GM20431 (cell line): Measurements from ENCODE around the gene STYXL1.
"Not testable (repeated sequence)": the region's sequence is repeated elsewhere in the genome, so short reads cannot be mapped to it uniquely, and the experiment has no call there.

Experiments
- in situ Hi-C: fragments of 300-500 bp; cut with MseI, MboI; formaldehyde crosslinking; loops from one replicate; pipeline ENCODE4 v1.15.0; 2020; ENCODE audit warnings: low sequenced_read_pairs; ENCODE audit not compliant: unreplicated experiment

Gene STYXL1

GRCh38 chr7:76044375-76044865 lies 3.4 kb downstream of the STYXL1 start:
- in situ Hi-C loops = no loop called here

GRCh38 chr7:76040126-76040525 lies 7.7 kb downstream of the STYXL1 start:
- in situ Hi-C loops = no loop called here

- in situ Hi-C loops = no loop called here
Observed at GRCh38 chr7:76037310-76037709, 10.5 kb downstream of the STYXL1 start.

GRCh38 chr7:76031964-76032363 lies 15.8 kb downstream of the STYXL1 start:
- in situ Hi-C loops = no loop called here

GRCh38 chr7:76029682-76030081 lies 18.1 kb downstream of the STYXL1 start:
- in situ Hi-C loops = not testable (repeated sequence)

GRCh38 chr7:76023002-76023401 lies 24.8 kb downstream of the STYXL1 start:
- in situ Hi-C loops = no loop called here

GRCh38 chr7:76022026-76022780 lies 25.6 kb downstream of the STYXL1 start:
- in situ Hi-C loops = no loop called here

- in situ Hi-C loops = no loop called here
Observed at GRCh38 chr7:76020031-76020714, 27.6 kb downstream of the STYXL1 start.

- in situ Hi-C loops = loop anchor here (10.0 kb wide), 1 partner anchor 154 kb away; no protein-coding TSS in a partner anchor
Observed at GRCh38 chr7:76018520-76018919, 29.3 kb downstream of the STYXL1 start.

- in situ Hi-C loops = loop anchor here (10.0 kb wide), 1 partner anchor 152 kb away; no protein-coding TSS in a partner anchor
Observed at GRCh38 chr7:76016191-76016947, 31.4 kb downstream of the STYXL1 start.

- in situ Hi-C loops = loop anchor here (10.0 kb wide), 1 partner anchor 147 kb away; no protein-coding TSS in a partner anchor
Observed at GRCh38 chr7:76011442-76011861, 36.3 kb downstream of the STYXL1 start.

- in situ Hi-C loops = loop anchor here (10.0 kb wide), 1 partner anchor 145 kb away; no protein-coding TSS in a partner anchor
Observed at GRCh38 chr7:76009672-76010600, 37.9 kb downstream of the STYXL1 start.

GRCh38 chr7:76008156-76008687 lies 39.6 kb downstream of the STYXL1 start:
- in situ Hi-C loops = no loop called here

- in situ Hi-C loops = not testable (repeated sequence)
Observed at GRCh38 chr7:76005004-76005403, 42.8 kb downstream of the STYXL1 start.

GRCh38 chr7:76003351-76003750 lies 44.4 kb downstream of the STYXL1 start:
- in situ Hi-C loops = no loop called here

GRCh38 chr7:76002822-76003221 lies 45.0 kb downstream of the STYXL1 start:
- in situ Hi-C loops = no loop called here

- in situ Hi-C loops = no loop called here
Observed at GRCh38 chr7:76002139-76002538, 45.7 kb downstream of the STYXL1 start.

GRCh38 chr7:76000566-76000965 lies 47.2 kb downstream of the STYXL1 start:
- in situ Hi-C loops = no loop called here

GRCh38 chr7:75998038-75998437 lies 49.8 kb downstream of the STYXL1 start:
- in situ Hi-C loops = no loop called here
